ENCODE results near the gene EFR3B. TPM values are rescaled to one million over a fixed set of nuclear protein-coding genes. Genes with fewer than 3 reads are reported as not detected.

Gene EFR3B
- total and polyA plus RNA-seq, 10 of the 15 experiments (the other 5 are each of a cell fraction or from before 2014, with no cell fraction given) = 0.12 to 3.9 (median 1.8) TPM

DNA sequence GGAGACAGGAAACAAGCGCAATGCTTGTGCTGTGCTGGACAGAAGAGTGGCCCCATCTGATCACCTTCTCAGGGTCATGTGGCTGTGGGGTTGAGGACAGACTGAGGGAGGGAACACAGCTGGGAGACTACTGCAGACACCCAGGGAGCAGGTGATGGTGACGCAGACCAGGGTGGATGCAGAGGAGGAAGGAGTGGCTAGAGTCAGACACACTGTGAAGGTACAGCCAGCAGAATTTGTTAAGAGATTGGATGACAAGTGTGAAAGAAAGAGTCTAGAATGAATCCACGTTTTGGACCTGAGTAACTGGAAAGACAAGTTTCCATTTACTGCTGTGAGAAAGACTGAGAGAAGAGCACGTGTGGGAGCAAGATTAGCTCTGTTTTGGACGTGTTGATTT, 142.4 kb downstream of the EFR3B start:
- Histone ChIP-seq H3K36me3 (ENCODE audit: control insufficient read depth in 2 of 2, insufficient read depth in 2 of 2, low read length in 1 of 2) (no peaks in the 10 kb centered on the region), H3K9me3 (replicated peaks; ENCODE audit: control insufficient read depth, insufficient read depth, low read length) (no peaks in the 10 kb centered on the region), H3K4me2 (ENCODE audit: control insufficient read depth, insufficient read depth) (no peak overlapping the region), H3K27ac (ENCODE audit: control insufficient read depth, insufficient read depth) (no peak overlapping the region), H3K27me3 (replicated peaks in 1 of 2; ENCODE audit: control insufficient read depth in 2 of 2, insufficient read depth in 2 of 2, low read length in 1 of 2) (no peaks in the 10 kb centered on the region), H3K9ac (ENCODE audit: control insufficient read depth, insufficient read depth, low read length) (no peak overlapping the region), H4K20me1 (ENCODE audit: control insufficient read depth, insufficient read depth) (no peaks in the 10 kb centered on the region), H3K4me1 (ENCODE audit: control insufficient read depth, insufficient read depth, low read length) (no peaks in the 10 kb centered on the region), H3K79me2 (ENCODE audit: control insufficient read depth, insufficient read depth, low read length) (no peaks in the 10 kb centered on the region), H3K4me3 (no peak overlapping the region), H2AFZ (ENCODE audit: control insufficient read depth, low read depth, low read length) (no peak overlapping the region)
- CTCF ChIA-PET = interaction anchor here (1.8 kb wide), 1 partner anchor 18 kb away, joined by 9 read pairs; no protein-coding TSS in a partner anchor
- 25% methylated on average over 5 of the region's 5 CpGs for WGBS (ENCODE audit: insufficient coverage, insufficient replicate concordance, low lambda C conversion rate, missing lambda C conversion rate)
- no peak for TF ChIP-seq BMI1 (IDR thresholded peaks at IDR 0.05; ENCODE audit: borderline replicate concordance)
- no peak for TF ChIP-seq HCFC1 (IDR thresholded peaks at IDR 0.05; ENCODE audit: low read length)
- TF ChIP-seq NFYA (IDR thresholded peaks at IDR 0.05; ENCODE audit: borderline replicate concordance, low read depth, low read length) = no peak
- no peak for TF ChIP-seq CHD4 (IDR thresholded peaks at IDR 0.05)
- TF ChIP-seq, protein P1, sequence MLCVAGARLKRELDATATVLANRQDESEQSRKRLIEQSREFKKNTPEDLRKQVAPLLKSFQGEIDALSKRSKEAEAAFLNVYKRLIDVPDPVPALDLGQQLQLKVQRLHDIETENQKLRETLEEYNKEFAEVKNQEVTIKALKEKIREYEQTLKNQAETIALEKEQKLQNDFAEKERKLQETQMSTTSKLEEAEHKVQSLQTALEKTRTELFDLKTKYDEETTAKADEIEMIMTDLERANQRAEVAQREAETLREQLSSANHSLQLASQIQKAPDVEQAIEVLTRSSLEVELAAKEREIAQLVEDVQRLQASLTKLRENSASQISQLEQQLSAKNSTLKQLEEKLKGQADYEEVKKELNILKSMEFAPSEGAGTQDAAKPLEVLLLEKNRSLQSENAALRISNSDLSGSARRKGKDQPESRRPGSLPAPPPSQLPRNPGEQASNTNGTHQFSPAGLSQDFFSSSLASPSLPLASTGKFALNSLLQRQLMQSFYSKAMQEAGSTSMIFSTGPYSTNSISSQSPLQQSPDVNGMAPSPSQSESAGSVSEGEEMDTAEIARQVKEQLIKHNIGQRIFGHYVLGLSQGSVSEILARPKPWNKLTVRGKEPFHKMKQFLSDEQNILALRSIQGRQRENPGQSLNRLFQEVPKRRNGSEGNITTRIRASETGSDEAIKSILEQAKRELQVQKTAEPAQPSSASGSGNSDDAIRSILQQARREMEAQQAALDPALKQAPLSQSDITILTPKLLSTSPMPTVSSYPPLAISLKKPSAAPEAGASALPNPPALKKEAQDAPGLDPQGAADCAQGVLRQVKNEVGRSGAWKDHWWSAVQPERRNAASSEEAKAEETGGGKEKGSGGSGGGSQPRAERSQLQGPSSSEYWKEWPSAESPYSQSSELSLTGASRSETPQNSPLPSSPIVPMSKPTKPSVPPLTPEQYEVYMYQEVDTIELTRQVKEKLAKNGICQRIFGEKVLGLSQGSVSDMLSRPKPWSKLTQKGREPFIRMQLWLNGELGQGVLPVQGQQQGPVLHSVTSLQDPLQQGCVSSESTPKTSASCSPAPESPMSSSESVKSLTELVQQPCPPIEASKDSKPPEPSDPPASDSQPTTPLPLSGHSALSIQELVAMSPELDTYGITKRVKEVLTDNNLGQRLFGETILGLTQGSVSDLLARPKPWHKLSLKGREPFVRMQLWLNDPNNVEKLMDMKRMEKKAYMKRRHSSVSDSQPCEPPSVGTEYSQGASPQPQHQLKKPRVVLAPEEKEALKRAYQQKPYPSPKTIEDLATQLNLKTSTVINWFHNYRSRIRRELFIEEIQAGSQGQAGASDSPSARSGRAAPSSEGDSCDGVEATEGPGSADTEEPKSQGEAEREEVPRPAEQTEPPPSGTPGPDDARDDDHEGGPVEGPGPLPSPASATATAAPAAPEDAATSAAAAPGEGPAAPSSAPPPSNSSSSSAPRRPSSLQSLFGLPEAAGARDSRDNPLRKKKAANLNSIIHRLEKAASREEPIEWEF (IDR thresholded peaks at IDR 0.05; ENCODE audit: insufficient replicate concordance, low read depth, low read length) = no peak
- TF ChIP-seq RAD51 (IDR thresholded peaks at IDR 0.05) = no peak
- no peak for TF ChIP-seq SREBF1 (IDR thresholded peaks at IDR 0.05; ENCODE audit: low read length)
- TF ChIP-seq, protein P2, sequence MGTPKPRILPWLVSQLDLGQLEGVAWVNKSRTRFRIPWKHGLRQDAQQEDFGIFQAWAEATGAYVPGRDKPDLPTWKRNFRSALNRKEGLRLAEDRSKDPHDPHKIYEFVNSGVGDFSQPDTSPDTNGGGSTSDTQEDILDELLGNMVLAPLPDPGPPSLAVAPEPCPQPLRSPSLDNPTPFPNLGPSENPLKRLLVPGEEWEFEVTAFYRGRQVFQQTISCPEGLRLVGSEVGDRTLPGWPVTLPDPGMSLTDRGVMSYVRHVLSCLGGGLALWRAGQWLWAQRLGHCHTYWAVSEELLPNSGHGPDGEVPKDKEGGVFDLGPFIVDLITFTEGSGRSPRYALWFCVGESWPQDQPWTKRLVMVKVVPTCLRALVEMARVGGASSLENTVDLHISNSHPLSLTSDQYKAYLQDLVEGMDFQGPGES (IDR thresholded peaks at IDR 0.05) = no peak
- TF ChIP-seq, protein P3, sequence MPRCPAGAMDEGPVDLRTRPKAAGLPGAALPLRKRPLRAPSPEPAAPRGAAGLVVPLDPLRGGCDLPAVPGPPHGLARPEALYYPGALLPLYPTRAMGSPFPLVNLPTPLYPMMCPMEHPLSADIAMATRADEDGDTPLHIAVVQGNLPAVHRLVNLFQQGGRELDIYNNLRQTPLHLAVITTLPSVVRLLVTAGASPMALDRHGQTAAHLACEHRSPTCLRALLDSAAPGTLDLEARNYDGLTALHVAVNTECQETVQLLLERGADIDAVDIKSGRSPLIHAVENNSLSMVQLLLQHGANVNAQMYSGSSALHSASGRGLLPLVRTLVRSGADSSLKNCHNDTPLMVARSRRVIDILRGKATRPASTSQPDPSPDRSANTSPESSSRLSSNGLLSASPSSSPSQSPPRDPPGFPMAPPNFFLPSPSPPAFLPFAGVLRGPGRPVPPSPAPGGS (IDR thresholded peaks at IDR 0.05; ENCODE audit: borderline replicate concordance, insufficient read depth, low read depth, low read length, poor library complexity, severe bottlenecking) = no peak
- SMC1A ChIA-PET (ENCODE audit: uncharacterized antibody, unreplicated experiment) = interaction anchor here (1.2 kb wide), 1 partner anchor 11 kb away, joined by 4 read pairs; no protein-coding TSS in a partner anchor
- DNase-seq (ENCODE audit: low read depth, low spot score) = no peak
- POLR2A ChIA-PET = interaction anchor here (0.5 kb wide), 1 partner anchor 12 kb away, joined by 3 read pairs; no protein-coding TSS in a partner anchor
- no TSS peak for BruUV-seq (replicated peaks)
- RAD21 ChIA-PET (ENCODE audit: unreplicated experiment) = interaction anchor here (1.2 kb wide), 1 partner anchor 11 kb away, joined by 3 read pairs; no protein-coding TSS in a partner anchor
- FAIRE-seq = no peak
- intact Hi-C loops (cut with micrococcal nuclease; ENCODE audit: unreplicated experiment) (no loop called here), in situ Hi-C loops (cut with MboI) (no loop called here)
- ATAC-seq = no peak
